ENCODE measurements around the gene CD4.
"Not testable (repeated sequence)": the region's sequence is repeated elsewhere in the genome, so short reads cannot be mapped to it uniquely, and the experiment has no call there.

The CD4 gene

DNA sequence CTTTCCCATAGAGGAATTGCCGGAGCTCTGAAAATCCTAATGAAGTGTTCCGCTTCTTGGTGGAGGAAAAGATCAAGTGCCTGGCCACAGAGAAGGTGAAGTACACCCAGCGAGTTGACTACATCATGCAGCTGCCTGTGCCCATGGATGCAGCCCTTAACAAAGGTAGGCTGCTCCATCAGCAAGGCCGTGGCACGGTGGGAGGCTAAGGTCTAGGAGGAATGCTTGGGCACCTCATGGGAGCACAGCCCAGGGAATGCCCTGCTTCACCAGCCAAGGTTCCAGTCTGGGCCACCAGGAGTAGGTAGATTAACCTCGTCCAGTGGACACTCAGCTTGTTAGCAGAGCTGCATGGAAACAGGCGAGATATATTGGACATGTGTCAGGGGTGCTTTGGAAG, 71.6 kb downstream of the CD4 start:
- H3K36me3 ChIP-seq (ENCODE audit: control insufficient read depth, insufficient read depth, low read length), result no peaks in the 10 kb centered on the region
- no peak overlapping the region for H3K4me3 ChIP-seq (ENCODE audit: low read depth, low read length)

GRCh38 chr12:6861391-6861790, 72.1 kb downstream of the CD4 start:
- H3K36me3 ChIP-seq (ENCODE audit: control insufficient read depth, insufficient read depth, low read length), result no peaks in the 10 kb centered on the region

More for the DNA sequence above, 71.6 kb downstream of the CD4 start:
- no peak overlapping the region for H3K9ac ChIP-seq
- no peak overlapping the region for H3K27ac ChIP-seq
- H3K4me2 ChIP-seq (ENCODE audit: low read length), result no peak overlapping the region
- H3K9me3 ChIP-seq (ENCODE audit: control insufficient read depth, low read length), result no peaks in the 10 kb centered on the region
- TF ChIP-seq CTCF (IDR thresholded peaks at IDR 0.05), result no peak
- no peaks in the 10 kb centered on the region for H3K4me1 ChIP-seq
- peaks cover 5% of the 10 kb centered on the region for H3K79me2 ChIP-seq
- H3K27me3 ChIP-seq (ENCODE audit: control insufficient read depth, insufficient read depth, low read length), result no peaks in the 10 kb centered on the region
- H2AFZ ChIP-seq, result no peak overlapping the region

DNA sequence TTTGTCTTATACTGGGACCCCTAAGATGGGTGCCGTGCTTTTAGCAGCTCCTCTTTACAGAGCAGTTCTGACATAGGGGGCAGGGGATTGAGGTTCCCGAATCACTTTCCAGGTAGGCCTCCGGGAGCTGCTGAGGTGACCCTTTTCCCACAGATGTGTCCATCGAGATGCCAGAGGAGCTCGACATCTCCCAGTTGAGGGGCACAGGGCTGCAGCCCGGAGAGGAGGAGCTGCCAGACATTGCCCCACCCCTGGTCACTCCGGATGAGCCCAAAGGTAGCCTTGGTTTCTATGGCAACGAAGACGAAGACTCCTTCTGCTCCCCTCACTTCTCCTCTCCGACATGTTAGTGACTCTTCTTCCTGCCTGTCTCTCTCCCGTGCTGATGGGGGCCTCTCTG, 73.7 kb downstream of the CD4 start:
- no peak for TF ChIP-seq CTCF (IDR thresholded peaks at IDR 0.05)
- Histone ChIP-seq H3K4me2 (ENCODE audit: low read length) (no peak overlapping the region), H3K36me3 (ENCODE audit: control insufficient read depth, insufficient read depth, low read length) (no peaks in the 10 kb centered on the region), H2AFZ (no peak overlapping the region), H3K4me3 (ENCODE audit: low read depth, low read length) (no peak overlapping the region), H3K9me3 (ENCODE audit: control insufficient read depth, low read length) (no peaks in the 10 kb centered on the region), H3K79me2 (peaks cover 2% of the 10 kb centered on the region), H3K9ac (no peak overlapping the region), H3K4me1 (peaks cover 2% of the 10 kb centered on the region), H3K27ac (no peak overlapping the region), H3K27me3 (ENCODE audit: control insufficient read depth, insufficient read depth, low read length) (no peaks in the 10 kb centered on the region)

More at GRCh38 chr12:6861391-6861790, 72.1 kb downstream of the CD4 start:
- Histone ChIP-seq H3K4me1 (no peaks in the 10 kb centered on the region), H3K9me3 (ENCODE audit: control insufficient read depth, low read length) (no peaks in the 10 kb centered on the region), H3K9ac (no peak overlapping the region), H3K4me2 (ENCODE audit: low read length) (no peak overlapping the region), H3K27ac (no peak overlapping the region), H3K79me2 (peaks cover 5% of the 10 kb centered on the region), H3K4me3 (ENCODE audit: low read depth, low read length) (no peak overlapping the region), H3K27me3 (ENCODE audit: control insufficient read depth, insufficient read depth, low read length) (no peaks in the 10 kb centered on the region), H2AFZ (no peak overlapping the region)
- TF ChIP-seq CTCF (IDR thresholded peaks at IDR 0.05), result no peak

DNA sequence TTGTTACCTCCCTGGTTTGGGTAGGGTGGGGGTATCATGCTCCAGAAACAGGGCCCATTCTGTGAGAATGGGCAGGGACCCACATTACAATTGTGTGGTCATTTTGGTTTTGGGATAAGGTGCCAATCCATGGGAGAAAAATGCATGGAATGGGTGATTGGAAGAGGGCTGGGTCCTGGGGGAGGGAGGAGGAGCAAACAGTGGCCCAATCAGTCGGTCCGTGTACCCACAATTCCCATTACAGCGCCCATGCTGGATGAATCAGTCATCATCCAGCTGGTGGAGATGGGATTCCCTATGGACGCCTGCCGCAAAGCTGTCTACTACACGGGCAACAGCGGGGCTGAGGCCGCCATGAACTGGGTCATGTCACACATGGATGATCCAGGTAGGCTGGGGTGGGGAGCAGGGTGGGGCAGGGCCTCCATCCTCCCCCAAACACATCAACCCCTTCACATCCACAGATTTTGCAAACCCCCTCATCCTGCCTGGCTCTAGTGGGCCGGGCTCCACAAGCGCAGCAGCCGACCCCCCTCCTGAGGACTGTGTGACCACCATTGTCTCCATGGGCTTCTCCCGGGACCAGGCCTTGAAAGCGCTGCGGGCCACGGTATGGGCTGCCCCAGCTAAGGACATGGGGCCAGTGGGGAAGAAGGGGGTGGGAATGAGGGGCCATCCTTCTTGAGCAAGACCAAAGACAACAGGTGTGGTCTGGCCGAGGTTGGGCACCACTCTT, 74.4 kb downstream of the CD4 start:
- Histone ChIP-seq H2AFZ (no peak overlapping the region), H3K27ac (no peak overlapping the region), H3K4me1 (peaks cover 8% of the 10 kb centered on the region), H3K9ac (no peak overlapping the region), H3K79me2 (no peaks in the 10 kb centered on the region), H3K4me2 (ENCODE audit: low read length) (no peak overlapping the region), H3K4me3 (ENCODE audit: low read depth, low read length) (no peak overlapping the region), H3K27me3 (ENCODE audit: control insufficient read depth, insufficient read depth, low read length) (no peaks in the 10 kb centered on the region), H3K36me3 (ENCODE audit: control insufficient read depth, insufficient read depth, low read length) (no peaks in the 10 kb centered on the region), H3K9me3 (ENCODE audit: control insufficient read depth, low read length) (no peaks in the 10 kb centered on the region)
- no peak for TF ChIP-seq CTCF (IDR thresholded peaks at IDR 0.05)

GRCh38 chr12:6865307-6865706, 76.0 kb downstream of the CD4 start:
- H3K9ac ChIP-seq; H3K9me3 ChIP-seq (ENCODE audit: control insufficient read depth, low read length); H3K4me3 ChIP-seq (ENCODE audit: low read depth, low read length); H3K4me2 ChIP-seq (ENCODE audit: low read length); H3K27me3 ChIP-seq (ENCODE audit: control insufficient read depth, insufficient read depth, low read length); H3K79me2 ChIP-seq; H3K36me3 ChIP-seq (ENCODE audit: control insufficient read depth, insufficient read depth, low read length); H3K27ac ChIP-seq; H2AFZ ChIP-seq: not testable (repeated sequence)
- peaks cover 17% of the 10 kb centered on the region for H3K4me1 ChIP-seq

All from parathyroid adenoma (tissue), 2 donors.